ENCODE data around the gene ADGRB2. TPM values are rescaled to one million over a fixed set of nuclear protein-coding genes. Genes with fewer than 3 reads are reported as not detected.

ADGRB2 gene
- total RNA-seq, 2 experiments from 2014 or later = 0.39 to 0.71 TPM

- peak overlapping the region; percentile 98 for H3K4me3 Mint-ChIP-seq
- no peaks in the 10 kb centered on the region for H3K9me3 ChIP-seq (ENCODE audit: control insufficient read depth in 1 of 2, insufficient read depth in 1 of 2, low read length in 2 of 2)
- H3K27ac ChIP-seq (ENCODE audit: low read depth in 1 of 2, low read length in 2 of 2) = peak overlapping the region; percentile 61 to 86
- H3K4me1 ChIP-seq (ENCODE audit: insufficient read depth, low read length) = peaks cover 19% of the 10 kb centered on the region
- ChIA-PET POLR2A (interaction anchor here (0.7 to 2.1 kb wide), 17 partner anchors 12 to 224 kb away, joined by 3 to 13 read pairs (median 4); partner anchors contain the start of genes ADGRB2, PEF1 and PTP4A2), CTCF (interaction anchor here (0.6 to 3.2 kb wide), 47 partner anchors 9 to 394 kb away, joined by 3 to 35 read pairs (median 4); partner anchors contain the start of genes ADGRB2, PEF1 and SPOCD1)
- peak overlapping the region; percentile 90 for H3K4me3 ChIP-seq (ENCODE audit: low read length)
- no peaks in the 10 kb centered on the region for H3K36me3 ChIP-seq (ENCODE audit: insufficient read depth, low read length)
- ATAC-seq (ENCODE audit: poor library complexity) = peak; percentile 55
- intact Hi-C loops (cut with DNase I, micrococcal nuclease) = loop anchor here (1.0 to 10.0 kb wide), 9 partner anchors 27 to 627 kb away; partner anchors contain the start of gene PEF1 (in 1 of the 2)
- DNase-seq = no peak
- no peaks in the 10 kb centered on the region for H3K27me3 Mint-ChIP-seq
- H3K36me3 Mint-ChIP-seq (ENCODE audit: low read depth) = peaks cover 4% of the 10 kb centered on the region
- no peaks in the 10 kb centered on the region for H3K27me3 ChIP-seq (ENCODE audit: control insufficient read depth in 1 of 2, insufficient read depth in 2 of 2, low read length in 2 of 2)
- TF ChIP-seq CTCF (IDR thresholded peaks at IDR 0.05) = no peak
- peak overlapping the region; percentile 90 for H3K27ac Mint-ChIP-seq
- H3K4me1 Mint-ChIP-seq (ENCODE audit: low read depth) = peaks cover 15% of the 10 kb centered on the region
- no peaks in the 10 kb centered on the region for H3K9me3 Mint-ChIP-seq
These were observed 24.7 kb upstream of the ADGRB2 start for GRCh38 chr1:31788825-31789256.

GRCh38 chr1:31788138-31788824 lies 24.1 kb upstream of the ADGRB2 start:
- H3K4me3 Mint-ChIP-seq = peak overlapping the region; percentile 98
- ATAC-seq (ENCODE audit: poor library complexity) = peak; percentile 66
- Histone ChIP-seq H3K27ac (ENCODE audit: low read depth in 1 of 2, low read length in 2 of 2) (peak overlapping the region; percentile 61 to 86), H3K27me3 (ENCODE audit: control insufficient read depth in 1 of 2, insufficient read depth in 2 of 2, low read length in 2 of 2) (no peaks in the 10 kb centered on the region), H3K36me3 (ENCODE audit: insufficient read depth, low read length) (no peaks in the 10 kb centered on the region), H3K4me1 (ENCODE audit: insufficient read depth, low read length) (peaks cover 19% of the 10 kb centered on the region), H3K9me3 (ENCODE audit: control insufficient read depth in 1 of 2, insufficient read depth in 1 of 2, low read length in 2 of 2) (no peaks in the 10 kb centered on the region), H3K4me3 (ENCODE audit: low read length) (peak overlapping the region; percentile 90)
- no peaks in the 10 kb centered on the region for H3K27me3 Mint-ChIP-seq
- POLR2A ChIA-PET = interaction anchor here (1.0 to 2.1 kb wide), 10 partner anchors 13 to 194 kb away, joined by 3 to 13 read pairs (median 4); partner anchors contain the start of genes ADGRB2, PEF1 and PTP4A2
- no peaks in the 10 kb centered on the region for H3K9me3 Mint-ChIP-seq
- CTCF ChIA-PET = interaction anchor here (0.6 to 3.2 kb wide), 32 partner anchors 11 to 394 kb away, joined by 3 to 35 read pairs (median 6); partner anchors contain the start of gene ADGRB2
- intact Hi-C loops (cut with DNase I, micrococcal nuclease) = loop anchor here (1.0 to 10.0 kb wide), 5 partner anchors 73 to 626 kb away; partner anchors contain the start of gene PEF1 (in 1 of the 2)
- TF ChIP-seq CTCF (IDR thresholded peaks at IDR 0.05) = no peak
- DNase-seq = peak; percentile 78 to 94 (median 85)
- H3K36me3 Mint-ChIP-seq (ENCODE audit: low read depth) = peaks cover 4% of the 10 kb centered on the region
- H3K27ac Mint-ChIP-seq = peak overlapping the region; percentile 90
- H3K4me1 Mint-ChIP-seq (ENCODE audit: low read depth) = peaks cover 15% of the 10 kb centered on the region

GRCh38 chr1:31787786-31788137 lies 23.6 kb upstream of the ADGRB2 start:
- Mint-ChIP-seq H3K4me3 (peak overlapping the region; percentile 98), H3K9me3 (no peaks in the 10 kb centered on the region), H3K27me3 (no peaks in the 10 kb centered on the region), H3K36me3 (ENCODE audit: low read depth) (peaks cover 4% of the 10 kb centered on the region), H3K4me1 (ENCODE audit: low read depth) (peaks cover 15% of the 10 kb centered on the region), H3K27ac (peak overlapping the region; percentile 90)
- DNase-seq = peak in 1 of 14 experiments; percentile 22
- Histone ChIP-seq H3K36me3 (ENCODE audit: insufficient read depth, low read length) (no peaks in the 10 kb centered on the region), H3K27ac (ENCODE audit: low read depth in 1 of 2, low read length in 2 of 2) (peak overlapping the region in 1 of 2 donors; percentile 86), H3K4me1 (ENCODE audit: insufficient read depth, low read length) (peaks cover 19% of the 10 kb centered on the region), H3K27me3 (ENCODE audit: control insufficient read depth in 1 of 2, insufficient read depth in 2 of 2, low read length in 2 of 2) (no peaks in the 10 kb centered on the region), H3K9me3 (ENCODE audit: control insufficient read depth in 1 of 2, insufficient read depth in 1 of 2, low read length in 2 of 2) (no peaks in the 10 kb centered on the region), H3K4me3 (ENCODE audit: low read length) (peak overlapping the region; percentile 90)
- ChIA-PET POLR2A (interaction anchor here (1.0 to 2.1 kb wide), 3 partner anchors 12 to 143 kb away, joined by 3 to 12 read pairs (median 4); partner anchors contain the start of gene PEF1), CTCF (interaction anchor here (1.4 to 3.2 kb wide), 5 partner anchors 25 to 238 kb away, joined by 3 to 35 read pairs (median 15); no protein-coding TSS in a partner anchor)
- ATAC-seq (ENCODE audit: poor library complexity) = no peak
- intact Hi-C loops (cut with DNase I, micrococcal nuclease) = loop anchor here (1.0 to 10.0 kb wide), 5 partner anchors 73 to 625 kb away; partner anchors contain the start of gene PEF1 (in 1 of the 2)
- no peak for TF ChIP-seq CTCF (IDR thresholded peaks at IDR 0.05)

Data from CD4-positive, alpha-beta T cell (primary cell).